ENCODE measurements around the gene DGCR2.

DGCR2 gene

DNA sequence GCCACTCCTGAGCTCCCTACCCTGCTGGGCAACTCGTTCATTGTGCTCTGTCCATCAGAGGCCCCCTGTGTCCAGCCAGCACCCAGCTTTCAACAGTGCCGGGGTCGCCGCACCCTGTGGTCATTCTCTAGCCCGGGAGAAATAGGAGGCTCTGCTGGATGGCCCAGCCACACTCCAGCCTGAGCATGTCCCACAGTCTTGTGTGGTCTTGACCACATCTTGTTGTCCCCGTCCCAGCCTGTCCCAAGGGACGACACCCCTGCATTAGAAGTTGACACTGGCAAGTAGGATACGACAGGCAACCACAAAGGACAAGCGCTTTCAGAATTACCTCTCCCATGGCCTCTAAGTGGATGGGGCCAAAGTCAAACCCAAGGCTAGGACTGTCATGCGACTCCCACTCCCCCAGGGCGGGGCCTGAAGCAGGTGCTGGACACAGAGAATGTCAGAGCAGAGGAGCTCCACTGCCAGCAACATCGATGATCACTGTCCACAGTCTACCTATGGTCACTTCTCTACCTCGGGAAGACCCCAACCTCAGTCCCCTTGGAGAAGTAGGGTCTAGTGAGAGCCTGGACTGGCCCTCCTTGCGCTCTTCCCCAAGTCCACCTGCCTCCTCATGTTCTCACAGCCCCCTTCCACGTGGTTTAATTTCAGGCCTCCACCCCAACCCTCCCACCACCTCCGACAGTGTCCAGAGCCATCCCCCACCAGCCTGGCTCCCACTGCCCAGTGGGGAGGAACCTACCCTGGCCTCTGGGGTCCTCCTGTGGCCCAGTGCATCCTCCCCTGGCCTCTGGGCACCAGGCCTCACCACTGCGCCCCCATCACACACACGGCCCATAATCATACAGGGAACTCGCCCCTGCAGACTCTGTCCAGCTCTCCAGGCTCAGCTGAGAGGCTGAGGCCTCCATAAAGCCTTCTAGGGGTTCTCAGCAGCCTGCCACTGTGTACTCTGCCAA is 4.4 kb upstream of the DGCR2 start:
- DNase-seq = no peak

DNA sequence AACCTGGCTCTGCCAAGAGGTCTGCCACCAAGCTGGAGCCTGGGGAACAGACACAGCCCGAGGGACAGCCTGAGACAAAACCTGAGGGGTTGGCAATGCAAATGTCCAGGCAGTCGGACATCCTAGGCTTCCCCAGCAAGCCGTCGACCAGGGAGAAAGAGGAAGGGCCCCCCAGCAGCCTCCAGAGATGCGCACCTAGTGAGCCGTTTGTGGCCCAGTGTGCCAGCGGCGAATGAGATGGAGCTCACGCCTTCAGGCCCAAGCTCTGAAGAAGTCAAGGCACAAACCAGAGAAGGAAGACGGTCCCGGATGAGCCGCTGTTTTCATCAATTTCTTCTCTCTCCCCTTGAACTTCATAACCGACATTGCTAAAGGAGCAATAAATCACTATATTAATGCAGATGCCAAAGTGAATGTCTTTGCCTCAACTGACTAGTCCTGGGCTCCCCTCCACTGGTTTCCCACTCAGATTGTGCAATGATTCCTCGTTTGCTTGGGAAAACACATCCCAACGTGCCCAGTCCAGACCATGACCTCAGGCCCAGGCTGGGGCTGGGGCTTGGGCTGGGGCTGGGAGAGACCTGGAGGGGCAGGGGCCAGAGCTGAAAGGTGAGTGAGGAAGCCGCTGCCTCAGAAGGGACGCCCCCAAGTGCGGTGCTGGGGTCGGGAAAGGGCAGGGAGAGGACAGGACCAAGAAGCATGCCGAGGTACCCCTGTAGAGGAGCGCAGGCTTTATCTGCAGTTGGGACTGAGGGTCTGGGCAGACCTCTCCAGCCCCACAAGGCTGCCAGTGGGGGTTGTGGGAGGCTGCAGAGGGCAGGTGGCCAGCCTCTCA is 3.5 kb upstream of the DGCR2 start:
- no peak for DNase-seq

DNA sequence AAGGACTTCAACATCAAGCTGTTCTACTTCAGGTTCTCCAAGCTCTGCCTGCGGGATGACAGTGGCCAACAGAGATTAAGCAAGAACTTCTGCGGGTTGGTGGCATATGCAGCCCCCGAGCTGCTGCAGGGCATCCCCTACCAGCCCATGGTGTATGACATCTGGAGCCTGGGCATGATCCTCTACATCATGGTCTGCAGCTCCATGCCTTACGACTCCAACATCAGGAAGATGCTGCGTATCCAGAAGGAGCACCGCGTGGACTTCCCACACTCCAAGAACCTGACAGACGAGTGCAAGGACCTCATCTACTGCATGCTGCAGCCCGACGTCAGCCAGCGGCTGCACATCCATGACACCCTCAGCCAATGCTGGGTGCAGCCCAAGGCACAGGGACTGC is 2.8 kb upstream of the DGCR2 start:
- no peak for DNase-seq

DNA sequence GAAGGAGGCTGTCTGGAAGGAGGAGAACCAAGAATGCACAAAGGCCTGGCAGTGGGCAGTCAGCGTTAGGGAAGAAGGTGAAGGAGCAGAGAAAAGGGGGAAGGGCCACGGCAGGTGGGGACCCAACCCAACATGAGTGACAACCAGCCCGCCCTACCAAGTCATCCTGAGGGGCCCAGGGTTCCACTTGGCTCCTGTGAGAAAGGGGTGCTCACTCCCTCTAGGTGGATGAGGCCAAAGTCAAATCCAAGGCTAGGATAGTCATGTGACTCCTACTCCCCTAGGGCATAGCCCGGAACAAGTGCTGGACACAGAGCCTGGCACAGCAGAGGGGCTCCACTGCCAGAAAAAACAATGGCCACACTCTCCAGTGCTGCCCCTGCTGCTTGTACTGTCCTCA is 2.2 kb upstream of the DGCR2 start:
- DNase-seq = no peak

DNA sequence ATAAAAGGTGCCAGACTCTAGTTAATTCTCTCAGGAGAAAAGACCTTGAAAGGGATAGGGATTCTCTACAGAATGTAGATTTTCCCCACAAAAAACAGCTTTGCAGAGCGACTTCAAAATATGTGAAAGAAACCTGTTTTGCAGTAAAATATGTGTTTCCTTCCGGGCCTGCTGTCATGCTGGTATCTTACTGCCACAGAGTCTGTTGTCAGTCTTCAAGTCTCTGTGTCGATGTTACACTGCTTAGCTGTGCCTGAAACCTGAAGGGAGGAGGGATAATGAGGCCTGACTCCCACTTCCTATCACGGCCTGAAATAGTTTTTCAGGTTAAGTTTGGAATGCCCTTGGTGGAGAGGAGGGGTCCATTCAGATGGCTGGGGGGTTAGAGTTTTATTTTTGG is 1.7 kb upstream of the DGCR2 start:
- DNase-seq = no peak

DNA sequence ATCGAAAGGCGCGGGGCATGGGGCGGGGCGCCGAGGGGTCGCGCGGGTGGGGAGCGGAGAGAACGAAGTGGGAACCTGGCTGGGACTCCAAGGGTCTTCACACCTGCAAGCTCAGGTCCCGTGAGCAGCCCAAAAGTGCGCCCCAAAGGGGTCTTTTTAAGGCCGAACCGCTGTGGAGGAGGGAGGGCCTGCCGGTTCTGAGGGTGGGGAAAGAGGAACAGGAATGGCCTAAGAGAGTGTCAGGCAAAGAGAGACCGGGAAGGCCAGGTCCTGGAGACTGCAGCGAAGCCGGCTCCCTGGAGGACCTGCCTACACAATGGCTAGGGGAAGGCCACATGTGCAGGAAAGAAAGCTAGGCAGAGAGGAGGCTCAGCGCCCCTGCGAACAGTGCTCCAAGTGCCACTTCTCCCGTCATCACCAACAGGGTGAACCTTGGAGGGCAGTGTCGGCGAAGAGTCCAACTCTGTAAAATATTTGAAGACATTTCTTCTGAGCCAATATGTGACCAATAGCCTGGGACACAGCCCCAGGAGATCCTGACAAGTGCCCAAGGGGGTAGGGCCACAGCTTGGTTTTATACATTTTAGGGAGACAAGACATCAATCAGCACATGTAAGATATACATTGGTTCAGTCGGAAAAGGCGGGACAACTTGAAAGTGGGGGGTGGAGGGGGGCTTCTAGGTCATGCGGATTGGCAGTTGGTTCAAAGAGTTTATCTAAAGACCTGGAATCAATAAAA is 710 bp upstream of the DGCR2 start:
- no peak for DNase-seq

DNA sequence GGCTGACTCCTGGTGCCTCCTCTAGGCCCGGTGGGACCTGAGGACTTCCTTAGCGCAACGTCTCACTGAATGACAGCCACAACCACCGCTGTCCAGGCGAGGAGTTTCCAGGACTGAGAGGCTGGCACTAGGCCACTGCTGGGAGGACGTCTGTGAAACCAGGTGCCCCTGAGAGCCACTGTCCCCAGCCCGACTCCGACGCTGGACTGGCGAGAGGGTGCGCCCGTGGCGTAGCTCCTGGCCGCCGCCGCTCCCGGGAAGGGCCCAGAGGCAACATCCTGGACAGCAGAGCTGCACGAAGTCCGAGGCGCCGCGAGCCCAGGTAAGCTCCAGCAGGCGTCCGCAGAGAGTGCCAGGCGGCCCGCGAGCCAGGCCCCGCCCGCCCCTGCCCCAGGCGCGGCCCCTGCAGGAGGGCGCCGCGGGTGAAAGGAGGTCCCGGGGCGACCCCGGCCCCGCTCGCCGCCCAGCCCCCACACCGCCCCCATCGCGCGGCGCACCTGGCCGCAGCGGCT is 525 bp downstream of the DGCR2 start:
- peak in 3 of 5 donors; percentile 21 to 50 (median 33) for DNase-seq

DNA sequence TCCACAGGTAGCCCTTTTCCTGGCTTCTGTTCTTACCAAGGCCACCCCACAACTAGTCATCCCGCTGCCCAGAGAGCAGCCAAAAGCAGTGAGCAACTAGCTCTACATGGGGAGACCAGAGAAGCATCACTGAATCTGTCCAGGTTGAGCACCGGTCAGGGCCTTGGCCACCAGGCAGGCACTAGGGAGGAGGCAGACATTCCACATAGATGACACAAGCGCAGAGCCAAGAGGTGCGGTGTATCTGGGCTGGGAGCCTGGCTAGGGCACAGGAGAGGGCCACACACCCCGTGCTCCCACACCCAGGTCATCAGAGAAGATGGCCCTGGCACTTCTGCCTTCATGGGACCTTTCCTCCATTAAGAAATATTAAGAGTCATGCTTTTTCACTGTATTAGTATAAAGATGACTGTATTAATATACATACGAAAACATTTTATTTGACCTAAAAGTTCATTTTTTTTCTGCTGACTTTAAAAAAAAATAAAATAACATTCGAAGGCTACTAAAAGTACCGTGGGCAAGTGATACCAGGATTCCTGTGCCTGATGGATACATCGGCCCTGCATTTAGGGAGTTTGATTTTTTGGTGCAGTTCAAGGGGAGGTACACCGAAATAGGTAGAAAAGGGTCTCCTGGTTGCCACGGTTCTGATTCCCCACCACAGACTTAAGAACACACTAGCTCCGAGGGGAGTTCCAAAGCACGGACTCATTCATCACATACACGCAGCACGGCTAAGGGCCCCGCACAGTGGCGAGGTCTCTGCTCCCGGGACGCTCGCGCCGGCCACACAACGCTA is 1.2 kb downstream of the DGCR2 start:
- no peak for DNase-seq

DNA sequence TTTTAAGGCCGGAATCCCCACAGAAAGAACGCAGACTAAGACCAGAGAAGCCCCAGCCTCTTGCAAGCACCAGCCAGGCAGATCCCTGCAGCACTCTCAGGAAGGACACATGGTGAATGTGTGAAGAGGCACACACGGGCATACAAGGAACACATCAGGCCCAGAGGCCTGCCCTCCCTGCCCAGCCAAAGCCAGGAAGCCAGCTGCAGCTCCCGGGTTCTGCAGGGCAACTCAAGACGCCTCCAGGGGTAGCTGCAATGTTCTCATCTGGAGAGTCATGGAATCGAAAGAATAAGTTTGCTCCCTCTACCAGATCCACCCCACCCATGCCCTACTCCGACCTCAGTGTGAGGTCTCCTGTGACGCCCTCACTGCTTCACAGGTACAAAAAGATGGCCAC is 2.3 kb downstream of the DGCR2 start:
- no peak for DNase-seq

DNA sequence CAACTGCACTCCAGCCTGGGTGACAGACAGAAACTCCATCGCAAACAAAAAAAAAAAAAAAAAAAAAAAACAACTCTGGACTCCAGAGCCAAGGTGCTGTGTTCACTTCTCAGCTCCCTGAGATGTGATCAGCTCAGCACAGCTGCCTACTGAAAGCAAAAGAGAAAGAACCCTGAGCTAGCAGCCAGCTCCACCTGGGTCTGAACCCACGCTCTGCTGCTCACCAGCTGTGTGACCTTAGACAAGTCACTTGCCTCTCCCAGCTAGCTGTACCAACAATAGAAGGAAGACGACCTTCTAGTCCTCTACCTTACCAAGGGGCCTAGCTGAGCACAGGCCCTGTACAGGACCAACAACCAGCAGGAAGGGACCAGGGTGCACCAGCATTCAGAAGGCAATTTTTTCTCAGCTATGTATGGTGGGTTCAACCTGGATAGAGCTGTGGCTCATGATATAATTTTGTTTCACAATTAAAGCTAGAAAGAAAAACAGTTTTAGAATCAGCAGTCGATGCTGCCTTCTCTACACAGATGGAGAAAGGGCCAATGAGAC is 3.8 kb downstream of the DGCR2 start:
- peak in 1 of 5 donors; percentile 44 for DNase-seq

DNA sequence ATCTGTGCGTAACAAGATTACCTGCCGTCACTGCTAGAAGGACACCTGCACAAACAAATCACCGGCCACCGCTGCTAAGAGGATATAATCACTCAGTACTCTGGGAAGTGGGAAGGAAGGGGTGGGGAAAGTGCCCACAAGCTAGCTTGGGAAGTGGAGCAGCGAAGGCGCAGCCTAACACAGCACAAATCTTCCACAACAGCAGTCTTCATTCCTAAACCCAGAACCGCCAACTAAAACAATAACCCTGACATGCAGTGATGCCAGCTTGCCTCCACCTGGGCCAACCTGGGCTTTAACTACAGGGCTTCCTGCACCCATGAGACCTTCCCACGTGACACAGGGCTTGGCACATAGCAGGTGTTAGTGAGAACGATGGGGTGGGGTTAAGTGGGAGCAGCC is 5.1 kb downstream of the DGCR2 start:
- no peak for DNase-seq

DNA sequence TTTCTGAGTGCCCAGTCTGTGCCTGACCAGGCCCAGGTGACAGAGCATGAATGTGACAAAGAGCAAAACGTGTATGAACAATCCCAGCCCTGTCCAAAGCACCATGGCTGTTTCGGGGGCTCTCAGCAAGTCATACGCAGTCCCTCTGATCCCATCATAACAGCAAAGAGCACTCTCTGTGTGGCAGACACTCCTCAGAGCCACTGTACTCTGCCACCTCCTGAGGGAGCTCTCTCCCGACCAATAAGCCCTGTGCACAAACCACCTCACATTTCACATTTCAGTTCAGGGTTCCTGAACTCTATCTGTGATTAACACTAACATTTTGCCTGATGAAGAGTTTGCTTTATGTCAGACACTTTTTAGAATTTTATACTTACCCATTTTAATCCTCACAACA is 6.6 kb downstream of the DGCR2 start:
- no peak for DNase-seq

DNA sequence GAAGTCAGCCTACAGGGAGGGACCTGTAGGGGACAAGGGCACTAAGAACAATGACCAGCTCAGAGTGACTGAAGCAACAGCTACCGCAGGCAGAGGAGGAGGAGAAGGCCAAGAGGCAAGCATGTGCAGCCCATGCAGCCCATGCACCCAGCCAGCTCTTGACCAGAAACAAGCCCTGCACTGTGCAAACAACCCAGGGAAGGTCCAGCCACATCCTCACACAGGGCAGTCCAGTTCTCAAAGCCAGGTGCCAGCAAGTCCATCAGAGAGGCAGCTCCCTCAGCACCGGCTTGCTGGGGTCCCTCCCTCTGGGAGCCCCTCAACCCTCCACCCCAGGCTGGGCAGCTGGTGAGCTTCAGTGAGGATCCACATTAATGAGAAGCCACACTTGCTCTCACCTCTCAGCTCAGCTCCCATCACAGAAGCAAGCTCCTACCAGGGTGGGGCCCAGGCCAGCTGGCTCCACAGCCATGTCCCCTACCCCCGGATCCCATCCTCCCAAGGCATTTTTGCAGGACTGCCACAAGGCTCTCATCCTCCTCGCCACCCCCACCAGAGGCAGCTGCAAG is 7.1 kb downstream of the DGCR2 start:
- no peak for DNase-seq

DNA sequence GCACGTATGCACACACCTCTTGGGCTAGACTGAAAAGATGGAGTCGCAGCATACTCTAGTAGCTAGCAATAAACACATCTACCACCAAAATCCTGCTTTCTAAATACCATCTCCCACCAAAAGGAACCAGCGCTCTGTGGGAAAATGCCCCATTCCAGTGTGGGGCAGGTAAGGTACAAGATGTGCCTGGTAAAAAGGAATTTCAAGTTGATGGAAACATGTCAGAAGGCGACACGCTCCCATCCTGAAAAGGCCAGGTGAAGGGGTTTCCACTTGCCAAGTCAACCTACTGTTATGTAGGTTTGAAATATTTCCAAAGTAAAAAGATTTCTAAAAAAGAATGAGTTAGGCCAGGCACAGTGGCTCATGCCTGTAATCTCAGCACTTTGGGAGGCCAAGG is 8.8 kb downstream of the DGCR2 start:
- DNase-seq = no peak

DNA sequence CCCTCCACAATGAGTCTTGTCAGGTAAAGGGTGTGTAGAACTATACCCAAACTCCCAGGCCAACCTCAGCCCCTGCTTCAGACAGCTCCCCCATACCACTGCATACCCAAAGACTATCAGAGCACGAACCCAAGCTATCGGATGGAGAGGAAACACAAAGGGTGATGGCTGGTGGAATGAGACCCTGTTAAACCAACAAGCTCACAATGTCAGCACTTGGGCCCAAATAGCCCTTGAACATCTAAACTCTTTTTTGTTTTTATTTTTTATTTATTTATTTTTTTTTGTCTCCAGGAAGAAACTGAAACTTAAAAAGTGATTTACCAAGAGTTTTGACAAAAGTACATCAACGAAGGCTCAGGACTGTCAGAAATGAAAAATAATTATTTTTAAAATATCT is 10.6 kb downstream of the DGCR2 start:
- no peak for DNase-seq

DNA sequence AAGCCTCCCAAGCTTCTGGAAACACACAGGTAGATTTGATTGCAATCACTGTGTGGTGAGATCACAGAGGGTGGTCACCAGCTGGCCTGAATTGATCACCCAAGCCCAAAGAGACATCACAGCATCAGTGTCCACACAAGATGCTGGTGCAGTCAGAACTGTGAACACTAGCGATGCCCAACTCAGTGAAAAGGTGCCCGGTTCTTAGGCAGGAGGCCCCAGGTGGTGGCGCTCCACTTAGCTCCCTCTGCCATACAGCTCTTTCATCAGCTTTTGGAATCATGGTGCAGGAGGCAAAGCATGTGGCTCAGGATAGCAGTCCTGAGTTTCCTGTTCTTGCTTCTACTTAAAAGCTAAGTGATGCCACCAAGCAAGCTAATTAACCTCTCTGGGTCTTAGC is 11.1 kb downstream of the DGCR2 start:
- DNase-seq = no peak

DNA sequence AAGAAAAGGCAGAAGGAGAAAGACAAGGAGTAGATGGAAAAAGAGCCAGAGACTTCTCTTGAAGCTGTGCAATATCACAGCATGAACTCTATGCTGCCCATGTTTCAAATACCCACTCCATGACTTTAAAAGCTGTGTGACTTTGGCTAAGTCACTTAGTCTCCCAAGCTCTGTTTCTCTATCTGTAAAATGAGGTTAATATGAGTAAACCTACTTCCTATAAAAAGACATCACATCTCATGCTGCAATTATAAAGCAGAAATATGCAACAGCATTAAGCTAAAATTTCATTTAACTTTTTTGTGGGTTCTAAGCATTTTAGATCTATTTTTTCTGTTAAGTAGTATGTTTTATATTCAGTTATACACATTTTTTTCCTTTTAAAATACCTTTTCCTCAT is 11.6 kb downstream of the DGCR2 start:
- DNase-seq = no peak

DNA sequence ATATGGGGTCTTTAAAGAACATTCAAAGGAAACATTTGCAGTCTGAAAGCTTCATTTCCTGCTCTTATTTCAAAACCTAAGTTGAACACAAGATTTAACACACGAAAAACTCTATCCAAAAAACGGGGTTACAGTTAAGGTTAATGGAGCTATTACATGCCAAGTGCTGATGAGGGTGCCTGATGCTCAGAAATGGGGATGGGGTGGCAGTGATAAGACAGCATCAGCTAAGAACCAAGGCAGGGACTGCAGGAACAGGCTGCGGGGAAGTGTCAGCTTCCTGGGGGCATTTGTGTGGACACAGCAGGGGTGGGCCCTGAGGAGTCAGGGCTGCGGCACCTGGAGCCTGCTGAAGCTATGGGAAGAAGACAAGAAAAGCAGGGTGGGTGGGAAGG is 12.2 kb downstream of the DGCR2 start:
- DNase-seq = no peak

DNA sequence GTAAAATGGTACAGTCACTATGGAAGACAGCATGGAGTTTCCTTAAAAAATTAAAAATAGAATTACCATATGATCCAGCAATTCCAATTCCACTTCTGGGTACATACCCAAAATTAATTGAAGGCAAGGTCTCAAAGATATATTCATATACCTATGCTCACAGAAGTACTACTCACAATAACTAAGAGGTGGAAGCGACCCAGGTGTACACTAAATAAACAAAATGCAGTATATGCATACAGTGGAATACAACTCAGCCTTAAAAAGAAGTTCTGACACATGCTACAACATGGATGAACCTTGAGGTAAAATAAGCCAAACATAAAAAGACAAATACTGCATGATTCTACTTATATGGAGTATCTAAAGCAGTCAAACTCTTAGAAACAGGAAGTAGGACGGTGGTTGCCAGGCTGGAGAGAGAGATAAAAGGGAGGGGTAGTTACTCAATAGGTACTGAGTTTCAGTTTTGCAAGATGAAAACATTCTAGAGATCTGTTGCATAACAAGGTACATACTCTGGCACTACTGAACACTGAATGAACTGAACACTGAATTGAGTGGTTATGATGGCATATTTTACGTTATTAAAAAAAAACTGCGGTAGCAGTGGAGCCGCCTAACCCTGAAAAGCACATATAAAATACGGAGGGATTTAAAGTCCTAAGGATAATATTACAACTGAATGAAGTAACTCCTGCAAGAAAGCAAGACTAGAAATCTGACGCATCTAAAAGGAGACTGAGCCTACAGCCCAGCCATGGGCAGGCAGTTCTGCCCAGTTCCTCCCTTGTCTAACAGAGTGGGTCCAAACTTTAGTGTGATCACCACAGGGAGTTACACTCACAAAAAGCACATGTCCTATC is 12.8 kb downstream of the DGCR2 start:
- peak in 4 of 5 donors; percentile 36 to 82 (median 50) for DNase-seq

DNA sequence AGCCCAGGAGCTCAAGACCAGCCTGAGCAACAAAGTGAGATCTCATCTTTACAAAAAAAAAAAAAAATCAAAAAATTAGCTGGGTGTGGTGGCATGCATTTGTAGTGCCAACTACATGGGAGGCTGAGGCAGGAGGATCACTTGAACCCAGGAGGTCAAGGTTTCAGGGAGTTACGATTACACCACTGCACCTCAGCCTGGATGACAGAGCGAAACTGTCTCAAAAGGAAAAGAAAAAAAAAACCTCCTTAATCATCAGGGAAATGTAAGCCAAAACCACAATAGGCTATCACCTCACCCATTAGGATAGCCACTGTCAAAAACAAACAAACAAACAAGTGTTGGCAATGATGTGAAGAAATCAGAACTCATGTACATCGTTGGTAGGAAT is 13.4 kb downstream of the DGCR2 start:
- DNase-seq = no peak

DNA sequence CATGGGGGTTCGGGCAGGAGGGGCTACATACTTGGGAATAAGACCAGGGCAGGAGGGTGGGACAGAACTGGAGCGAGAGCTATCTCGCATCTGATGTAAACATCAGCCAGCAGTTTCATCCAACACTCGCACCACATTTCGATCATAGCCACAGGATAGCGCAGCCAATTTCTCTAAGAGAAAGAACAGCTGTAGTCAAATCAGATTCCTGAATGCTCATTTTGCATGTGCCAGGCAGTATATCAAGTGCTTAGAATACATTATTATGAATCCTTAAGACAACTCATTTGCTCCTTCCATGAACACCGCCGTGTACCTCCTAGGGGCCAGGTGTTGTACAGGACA is 14.5 kb downstream of the DGCR2 start:
- no peak for DNase-seq
